ENCODE measurements around the gene ESYT2.
A peak's percentile ranks its signal among the peaks of the same experiment; 100 is the strongest.

The ESYT2 gene

DNA sequence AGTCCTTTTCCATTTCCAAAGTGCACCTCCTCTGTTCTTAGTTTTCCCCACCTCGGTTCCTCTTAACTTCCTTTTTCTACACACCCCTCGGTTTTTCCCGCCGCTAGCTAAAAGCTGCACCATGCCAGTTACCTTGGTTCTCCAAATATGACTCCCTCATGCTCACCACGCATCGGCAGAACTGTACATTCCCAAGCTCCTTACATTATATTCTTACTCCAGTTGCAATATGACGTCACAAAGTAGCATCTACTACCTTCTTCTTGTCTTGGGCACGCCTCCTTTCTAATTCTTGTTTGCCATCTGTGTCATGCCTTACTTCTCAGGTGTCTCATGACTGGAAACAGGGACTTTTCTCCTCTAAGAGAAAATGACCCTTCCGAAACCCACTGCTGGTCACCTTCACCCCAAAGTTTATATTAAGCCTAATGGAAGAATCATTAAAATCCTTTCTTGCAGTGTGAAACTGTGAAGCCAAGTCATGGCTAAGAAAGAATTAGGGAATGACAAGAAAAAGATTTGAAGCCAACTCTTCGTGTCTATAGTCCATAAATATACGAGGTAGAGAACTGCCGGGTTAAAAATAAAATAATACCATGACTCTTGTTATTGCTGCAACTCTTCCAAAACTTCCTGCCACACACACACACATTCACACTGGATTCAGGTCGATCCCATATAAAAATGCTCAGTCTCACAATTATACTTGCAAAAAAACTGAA lies 1.7 kb downstream of the ESYT2 start:
- H3K27ac ChIP-seq, result peak overlapping the region; percentile 93

DNA sequence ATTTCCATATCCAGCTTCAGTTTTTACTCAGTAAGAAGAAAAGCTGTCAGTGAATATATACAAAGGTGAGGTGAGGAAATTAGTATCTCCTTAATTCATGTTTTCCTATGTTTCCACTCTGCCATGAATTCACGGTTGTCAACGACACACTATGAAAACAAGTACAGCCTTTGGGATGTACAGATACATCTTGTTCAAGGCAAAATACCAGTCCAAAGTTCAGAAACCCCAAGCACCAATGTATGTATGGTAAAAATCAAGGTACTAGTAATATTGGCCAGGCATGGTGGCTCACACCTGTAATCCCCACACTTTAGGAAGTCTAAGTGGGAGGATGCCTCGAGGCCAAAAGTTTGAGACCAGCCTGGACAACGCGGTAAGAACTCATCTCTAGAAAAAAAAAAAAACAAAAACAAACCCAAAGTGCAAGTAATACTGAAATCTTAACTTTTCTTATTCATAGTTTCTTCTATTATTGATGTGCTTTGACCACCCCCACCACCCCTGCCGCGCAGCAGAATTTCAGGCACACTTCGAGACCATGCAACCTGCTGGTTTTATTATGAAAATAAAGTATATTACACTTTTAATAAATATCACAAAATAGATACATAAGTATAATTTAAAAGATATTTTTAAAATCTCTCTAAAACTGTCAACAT lies 3.5 kb downstream of the ESYT2 start:
- TF ChIP-seq CTCF (conservative IDR thresholded peaks at IDR 0.05), result no peak
- H3K27ac ChIP-seq, result no peak overlapping the region

More for the DNA sequence above, 1.7 kb downstream of the ESYT2 start:
- no peak for TF ChIP-seq CTCF (conservative IDR thresholded peaks at IDR 0.05)

DNA sequence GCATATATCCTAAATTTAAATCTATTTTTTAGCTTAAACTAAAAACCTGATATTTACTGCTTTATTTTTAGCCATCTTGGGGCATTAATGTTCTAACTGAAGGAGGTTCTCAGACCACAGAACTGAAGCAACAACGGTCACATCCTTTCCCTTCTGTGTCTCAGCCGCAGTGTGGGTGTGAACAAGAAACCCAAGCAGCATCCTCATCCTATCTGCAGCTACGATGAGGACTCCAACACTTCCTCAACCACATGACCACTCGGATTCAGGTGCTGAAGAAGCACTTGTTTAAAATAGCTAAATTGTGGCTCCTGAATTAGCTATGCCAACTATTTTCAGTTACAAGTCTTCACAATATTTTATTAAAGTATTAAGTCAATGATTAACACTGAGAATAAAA lies 5.3 kb downstream of the ESYT2 start:
- no peak overlapping the region for H3K27ac ChIP-seq
- no peak for TF ChIP-seq CTCF (conservative IDR thresholded peaks at IDR 0.05)

DNA sequence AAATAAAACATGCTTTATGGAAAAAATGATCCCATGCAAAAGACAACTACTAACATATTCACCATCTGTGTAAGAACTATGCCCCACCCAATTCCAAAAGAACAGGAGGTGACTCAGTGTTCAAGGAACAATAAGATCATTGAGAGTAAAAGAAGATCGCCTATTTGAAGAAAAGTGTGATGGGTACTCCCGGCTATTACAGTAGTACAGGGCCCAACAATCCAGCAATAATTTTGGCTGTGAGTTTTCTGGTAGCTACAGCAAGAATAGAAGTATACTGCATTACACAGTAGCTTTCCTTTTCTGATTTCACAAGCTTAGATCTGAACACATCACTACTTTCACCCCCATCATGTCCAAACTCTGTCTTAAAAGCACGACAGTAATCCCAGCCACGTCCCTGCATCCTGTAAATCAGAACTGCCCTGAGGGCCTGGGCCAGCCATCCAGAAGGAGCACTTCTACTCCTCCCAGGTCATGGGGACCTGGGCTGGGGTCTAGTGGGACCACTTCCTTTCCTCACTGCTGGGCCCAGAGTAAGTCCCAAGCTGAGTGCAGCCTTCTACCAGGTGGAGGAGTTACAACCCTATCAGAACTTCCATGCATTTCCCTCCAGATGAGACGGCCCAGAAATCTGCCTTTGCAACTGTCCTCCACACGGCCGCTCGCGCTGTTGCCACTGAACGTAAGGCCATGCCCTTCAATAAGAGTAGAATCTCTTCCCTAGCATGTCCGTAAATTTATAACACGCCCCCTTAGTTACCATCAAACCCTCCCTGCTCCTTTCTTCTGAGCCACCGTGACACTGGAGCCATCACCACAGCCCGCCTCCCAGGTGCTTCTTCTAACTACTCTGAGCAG lies 7.9 kb downstream of the ESYT2 start:
- no peak for TF ChIP-seq CTCF (conservative IDR thresholded peaks at IDR 0.05)
- H3K27ac ChIP-seq, result no peak overlapping the region

GRCh38 chr7:158820656-158821055 lies 8.7 kb downstream of the ESYT2 start:
- H3K27ac ChIP-seq, result no peak overlapping the region
- TF ChIP-seq CTCF (conservative IDR thresholded peaks at IDR 0.05), result no peak

DNA sequence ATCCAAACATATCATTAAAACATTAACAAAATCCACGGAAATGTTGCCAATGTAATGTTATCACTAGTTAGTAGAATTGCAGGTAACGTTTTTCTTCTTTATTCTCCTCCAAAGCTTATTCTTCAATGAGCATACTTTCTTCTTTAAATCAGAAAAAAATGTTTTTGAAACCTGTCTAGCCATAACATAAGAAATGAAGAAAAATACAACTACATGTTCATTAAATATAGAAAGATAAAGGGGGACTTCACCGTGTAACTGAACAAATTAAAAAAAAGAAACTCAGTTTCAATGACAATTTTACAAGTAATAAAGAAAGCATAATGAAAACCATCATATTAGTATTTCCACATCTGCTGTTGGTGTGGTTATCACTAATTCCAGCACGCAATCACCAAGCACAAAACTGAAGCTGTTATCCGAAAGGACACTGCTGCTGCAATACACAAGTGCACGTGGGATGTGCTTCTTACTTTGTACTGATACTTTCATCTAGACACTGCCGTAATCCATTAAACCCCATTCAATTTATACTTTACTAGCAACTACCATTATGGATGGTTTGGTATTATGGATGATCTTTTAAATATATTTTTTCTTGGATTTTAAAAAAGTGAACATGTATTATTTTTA lies 9.6 kb downstream of the ESYT2 start:
- H3K27ac ChIP-seq, result no peak overlapping the region
- TF ChIP-seq CTCF (conservative IDR thresholded peaks at IDR 0.05), result no peak

Data from VCaP (cell line).